Choroid plexus epithelial cell (primary cell): ENCODE measurements around the gene DIAPH2.

ENCODE experiments used
- DNase-seq: peaks from one replicate; pipeline ENCODE4 v3.0.0-alpha.2; 2010; ENCODE audit warnings: low read depth
- H3K4me3 ChIP-seq: 2 replicates; pipeline ENCODE4 v1.5.1; 2011; ENCODE audit warnings: low read depth, mild to moderate bottlenecking, control low read depth, low read length, moderate library complexity
- TF ChIP-seq, protein P1 (sequence below): conservative IDR thresholded peaks from 2 replicates; pipeline ENCODE4 v1.5.1; 2011; ENCODE audit warnings: low read depth, mild to moderate bottlenecking, control low read depth, inconsistent platforms, low read length, moderate library complexity

DIAPH2 gene

DNA sequence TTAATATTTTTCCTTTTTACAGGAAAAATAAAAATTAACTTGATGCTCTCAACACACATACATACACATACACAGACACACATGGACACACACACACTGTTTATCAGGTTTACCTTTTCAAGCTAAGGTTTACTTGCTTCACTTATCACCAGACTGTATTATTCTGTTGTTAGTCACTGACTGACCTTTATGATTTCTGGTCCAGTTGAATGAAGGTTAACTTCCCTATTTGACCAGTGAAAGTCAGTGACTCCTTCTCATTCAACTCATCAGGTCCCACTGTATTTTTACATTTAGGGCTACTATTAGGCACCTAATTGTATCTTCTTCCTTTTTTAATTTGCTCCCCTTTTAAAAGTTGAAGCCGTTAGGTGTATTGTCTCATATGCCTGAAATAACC is 16.0 kb downstream of the DIAPH2 start:
- DNase-seq = no peak

DNA sequence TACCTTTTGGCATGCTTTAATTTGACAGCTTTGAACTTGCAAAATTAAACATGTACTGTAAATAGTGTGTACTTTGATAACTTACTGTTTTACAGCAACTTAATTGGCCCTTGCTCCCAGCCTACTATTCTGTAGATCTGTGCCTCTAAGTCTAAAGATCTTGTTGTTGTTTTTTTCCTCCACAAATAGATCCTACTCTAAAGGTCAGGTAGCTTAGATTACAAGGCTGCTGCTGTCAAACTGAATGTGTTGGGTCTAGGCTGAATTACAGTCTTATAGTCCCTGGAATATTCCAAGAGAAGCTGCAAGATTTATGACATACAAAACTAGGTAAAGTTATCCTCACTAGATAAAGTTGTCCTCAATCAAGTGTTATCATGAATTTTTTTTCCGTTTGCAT is 18.7 kb downstream of the DIAPH2 start:
- H3K4me3 ChIP-seq = no peak overlapping the region
- TF ChIP-seq, protein P1, sequence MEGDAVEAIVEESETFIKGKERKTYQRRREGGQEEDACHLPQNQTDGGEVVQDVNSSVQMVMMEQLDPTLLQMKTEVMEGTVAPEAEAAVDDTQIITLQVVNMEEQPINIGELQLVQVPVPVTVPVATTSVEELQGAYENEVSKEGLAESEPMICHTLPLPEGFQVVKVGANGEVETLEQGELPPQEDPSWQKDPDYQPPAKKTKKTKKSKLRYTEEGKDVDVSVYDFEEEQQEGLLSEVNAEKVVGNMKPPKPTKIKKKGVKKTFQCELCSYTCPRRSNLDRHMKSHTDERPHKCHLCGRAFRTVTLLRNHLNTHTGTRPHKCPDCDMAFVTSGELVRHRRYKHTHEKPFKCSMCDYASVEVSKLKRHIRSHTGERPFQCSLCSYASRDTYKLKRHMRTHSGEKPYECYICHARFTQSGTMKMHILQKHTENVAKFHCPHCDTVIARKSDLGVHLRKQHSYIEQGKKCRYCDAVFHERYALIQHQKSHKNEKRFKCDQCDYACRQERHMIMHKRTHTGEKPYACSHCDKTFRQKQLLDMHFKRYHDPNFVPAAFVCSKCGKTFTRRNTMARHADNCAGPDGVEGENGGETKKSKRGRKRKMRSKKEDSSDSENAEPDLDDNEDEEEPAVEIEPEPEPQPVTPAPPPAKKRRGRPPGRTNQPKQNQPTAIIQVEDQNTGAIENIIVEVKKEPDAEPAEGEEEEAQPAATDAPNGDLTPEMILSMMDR = no peak
- no peak for DNase-seq

More for the DNA sequence above, 16.0 kb downstream of the DIAPH2 start:
- TF ChIP-seq, protein P1 = no peak
- H3K4me3 ChIP-seq = no peak overlapping the region

DNA sequence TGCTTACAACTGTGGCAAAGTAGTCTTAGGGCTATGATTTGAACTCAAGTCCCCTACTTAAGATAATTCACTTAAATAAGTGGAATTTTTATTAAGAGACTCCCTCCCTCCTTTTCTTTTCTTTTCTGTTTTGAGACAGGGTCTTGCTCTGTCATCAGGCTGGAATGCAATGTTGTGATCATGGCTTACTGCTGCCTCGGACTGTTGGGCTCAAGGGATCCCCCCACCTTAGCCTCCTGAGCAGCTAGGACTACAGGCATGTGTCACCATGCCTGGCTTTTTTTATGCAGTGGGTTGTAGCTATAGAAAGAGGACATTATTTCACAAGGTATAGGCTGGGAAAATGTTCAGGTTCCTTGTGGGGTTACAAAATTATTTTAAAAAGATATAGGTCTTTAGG is 19.2 kb downstream of the DIAPH2 start:
- H3K4me3 ChIP-seq = no peak overlapping the region
- DNase-seq = no peak
- TF ChIP-seq, protein P1 = no peak

DNA sequence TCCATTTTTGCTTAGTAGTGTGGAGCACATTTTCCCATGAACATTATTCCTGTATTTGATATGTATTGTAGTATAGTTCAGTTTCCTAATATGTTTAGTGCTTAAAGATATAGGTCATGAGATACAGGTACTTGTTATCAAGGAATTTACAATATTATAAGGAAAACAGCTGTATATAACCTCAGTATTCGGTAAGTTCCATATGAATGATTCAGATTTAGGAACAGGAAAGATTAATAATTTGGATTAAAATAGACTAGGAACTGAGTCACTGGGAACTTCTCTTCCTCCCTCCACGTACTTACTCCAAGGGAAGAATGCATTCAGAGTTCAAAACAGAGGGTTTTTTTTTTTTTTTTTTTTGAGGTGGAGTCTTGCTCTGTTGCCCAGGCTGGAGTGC is 20.0 kb downstream of the DIAPH2 start:
- DNase-seq = no peak
- TF ChIP-seq, protein P1 = no peak
- H3K4me3 ChIP-seq = no peak overlapping the region

DNA sequence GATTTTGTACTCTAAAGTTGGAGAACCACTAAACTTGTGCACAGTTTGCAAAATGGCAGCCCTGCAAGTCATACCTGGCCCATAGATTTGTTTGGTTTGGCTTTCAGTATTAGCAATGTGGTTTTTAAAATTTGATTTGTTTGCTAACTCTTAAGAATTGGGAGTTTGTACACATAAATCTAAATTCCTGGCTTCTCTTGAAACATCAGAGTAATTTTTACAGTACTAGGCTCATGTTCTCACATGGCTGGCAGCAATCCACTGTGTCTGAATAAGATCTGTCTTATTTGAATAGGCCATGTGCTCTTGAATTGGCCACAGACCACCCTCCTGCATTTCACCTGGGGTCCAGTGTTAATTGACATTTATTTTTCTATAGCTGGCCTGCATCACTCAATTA is 21.3 kb downstream of the DIAPH2 start:
- TF ChIP-seq, protein P1 = no peak
- no peak for DNase-seq
- no peak overlapping the region for H3K4me3 ChIP-seq

DNA sequence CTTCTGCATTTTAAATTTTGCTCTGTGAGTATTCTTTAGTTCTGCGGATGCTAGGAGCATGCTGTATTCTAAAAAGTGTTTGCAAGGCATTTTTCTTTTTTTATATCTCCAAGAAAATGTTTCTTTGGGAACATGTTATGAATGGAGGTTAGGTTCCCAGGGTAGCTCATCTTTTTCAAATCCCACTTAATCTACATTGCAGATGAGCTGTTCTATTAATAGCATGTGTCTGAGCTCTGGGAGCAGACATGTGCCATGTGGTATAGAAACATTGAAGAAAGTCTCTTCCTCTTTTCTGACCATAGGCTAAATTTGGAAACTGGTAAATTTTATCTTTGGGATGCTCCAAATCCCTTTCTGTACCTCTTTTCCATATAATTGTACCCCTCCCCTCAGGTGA is 23.2 kb downstream of the DIAPH2 start:
- no peak overlapping the region for H3K4me3 ChIP-seq
- no peak for DNase-seq
- TF ChIP-seq, protein P1 = no peak

DNA sequence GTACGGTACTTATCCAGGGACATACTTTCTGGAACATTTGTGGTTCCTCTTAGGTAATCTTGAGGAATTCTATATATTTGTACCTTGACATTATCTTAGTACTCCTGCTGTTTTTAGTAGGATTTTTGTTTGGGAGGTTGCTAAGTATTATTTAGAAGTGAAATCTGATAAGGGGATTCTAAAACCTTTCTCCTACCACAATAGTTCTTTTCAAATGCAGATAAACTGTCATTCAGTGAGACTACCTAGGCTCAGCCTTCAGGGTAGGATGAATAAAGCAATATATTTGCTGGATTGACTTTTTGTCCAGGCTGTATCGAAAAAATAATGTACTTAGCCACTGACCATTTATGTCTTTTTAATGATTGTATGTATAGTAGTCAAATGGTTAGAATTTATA is 25.4 kb downstream of the DIAPH2 start:
- TF ChIP-seq, protein P1 = no peak
- DNase-seq = no peak
- no peak overlapping the region for H3K4me3 ChIP-seq
